ENCODE results near the gene MAPK6. TPM values are rescaled to one million over a fixed set of nuclear protein-coding genes. Genes with fewer than 3 reads are reported as not detected.
A peak's percentile ranks its signal among the peaks of the same experiment; 100 is the strongest.

MAPK6 gene
- total and polyA plus RNA-seq, 10 of the 15 experiments (the other 5 are each of a cell fraction or from before 2014, with no cell fraction given) = 20.6 to 100 (median 52.6) TPM

- intact Hi-C loops (cut with micrococcal nuclease; ENCODE audit: unreplicated experiment) (loop anchor here (1.0 to 5.0 kb wide), 6 partner anchors 24 to 240 kb away; no protein-coding TSS in a partner anchor), in situ Hi-C loops (cut with MboI) (no loop called here)
- H3K4me1 ChIP-seq (ENCODE audit: control insufficient read depth, insufficient read depth, low read length) = no peaks in the 10 kb centered on the region
- DNase-seq (ENCODE audit: low read depth, low spot score) = no peak
- peak overlapping the region; percentile 72 for H2AFZ ChIP-seq (ENCODE audit: control insufficient read depth, low read depth, low read length)
- no peaks in the 10 kb centered on the region for H4K20me1 ChIP-seq (ENCODE audit: control insufficient read depth, insufficient read depth)
- FAIRE-seq = no peak
- TF ChIP-seq CEBPZ (IDR thresholded peaks at IDR 0.05; ENCODE audit: low read depth, low read length) (no peak), NFXL1 (IDR thresholded peaks at IDR 0.05; ENCODE audit: borderline replicate concordance) (no peak)
- H3K4me2 ChIP-seq (ENCODE audit: control insufficient read depth, insufficient read depth) = no peak overlapping the region
- H3K9ac ChIP-seq (ENCODE audit: control insufficient read depth, insufficient read depth, low read length) = no peak overlapping the region
- POLR2A ChIA-PET = interaction anchor here (0.7 kb wide), 1 partner anchor 154 kb away, joined by 5 read pairs; no protein-coding TSS in a partner anchor
- SMC1A ChIA-PET (ENCODE audit: uncharacterized antibody, unreplicated experiment) = interaction anchor here (0.8 to 1.3 kb wide), 2 partner anchors 87 to 97 kb away, joined by 3 to 5 read pairs; no protein-coding TSS in a partner anchor
- RAD21 ChIA-PET (ENCODE audit: unreplicated experiment) = interaction anchor here (0.8 kb wide), 1 partner anchor 100 kb away, joined by 3 read pairs; no protein-coding TSS in a partner anchor
- peak overlapping the region; percentile 73; the same call in 1 of the 2 replicates for H3K27ac ChIP-seq (ENCODE audit: control insufficient read depth, insufficient read depth)
- CTCF ChIA-PET = interaction anchor here (1.3 to 5.2 kb wide), 3 partner anchors 96 to 244 kb away, joined by 4 to 25 read pairs (median 9); no protein-coding TSS in a partner anchor
- H3K27me3 ChIP-seq (replicated peaks in 1 of 2; ENCODE audit: control insufficient read depth in 2 of 2, insufficient read depth in 2 of 2, low read length in 1 of 2) = no peaks in the 10 kb centered on the region
- H3K79me2 ChIP-seq (ENCODE audit: control insufficient read depth, insufficient read depth, low read length) = no peaks in the 10 kb centered on the region
- BruUV-seq (replicated peaks) = no TSS peak
- H3K9me3 ChIP-seq (replicated peaks; ENCODE audit: control insufficient read depth, insufficient read depth, low read length) = no peaks in the 10 kb centered on the region
- H3K4me3 ChIP-seq = no peak overlapping the region
- no peak for ATAC-seq
- H3K36me3 ChIP-seq (ENCODE audit: control insufficient read depth in 2 of 2, insufficient read depth in 2 of 2, low read length in 1 of 2) = no peaks in the 10 kb centered on the region
Measured at GRCh38 chr15:51982770-51983103, 36.3 kb upstream of the MAPK6 start.

- H3K4me1 ChIP-seq (ENCODE audit: control insufficient read depth, insufficient read depth, low read length) = no peaks in the 10 kb centered on the region
- RAD21 ChIA-PET (ENCODE audit: unreplicated experiment) = no interaction called here
- CTCF ChIA-PET = no interaction called here
- H3K9ac ChIP-seq (ENCODE audit: control insufficient read depth, insufficient read depth, low read length) = no peak overlapping the region
- no peaks in the 10 kb centered on the region for H3K36me3 ChIP-seq (ENCODE audit: control insufficient read depth in 2 of 2, insufficient read depth in 2 of 2, low read length in 1 of 2)
- no peaks in the 10 kb centered on the region for H4K20me1 ChIP-seq (ENCODE audit: control insufficient read depth, insufficient read depth)
- H3K9me3 ChIP-seq (replicated peaks; ENCODE audit: control insufficient read depth, insufficient read depth, low read length) = no peaks in the 10 kb centered on the region
- ATAC-seq (no peak), FAIRE-seq (no peak), DNase-seq (ENCODE audit: low read depth, low spot score) (no peak)
- SMC1A ChIA-PET (ENCODE audit: uncharacterized antibody, unreplicated experiment) = no interaction called here
- H3K4me2 ChIP-seq (ENCODE audit: control insufficient read depth, insufficient read depth) = no peak overlapping the region
- H3K4me3 ChIP-seq = no peak overlapping the region
- POLR2A ChIA-PET = no interaction called here
- H3K27ac ChIP-seq (ENCODE audit: control insufficient read depth, insufficient read depth) = no peak overlapping the region
- BruUV-seq (replicated peaks) = no TSS peak
- in situ Hi-C loops (cut with MboI) (no loop called here), intact Hi-C loops (cut with micrococcal nuclease; ENCODE audit: unreplicated experiment) (no loop called here)
- no peaks in the 10 kb centered on the region for H3K79me2 ChIP-seq (ENCODE audit: control insufficient read depth, insufficient read depth, low read length)
- no peak overlapping the region for H2AFZ ChIP-seq (ENCODE audit: control insufficient read depth, low read depth, low read length)
- whole genome bisulfite sequencing (ENCODE audit: insufficient coverage, insufficient replicate concordance, low lambda C conversion rate, missing lambda C conversion rate) = 91% methylated on average over 4 of the region's 4 CpGs
- H3K27me3 ChIP-seq (replicated peaks in 1 of 2; ENCODE audit: control insufficient read depth in 2 of 2, insufficient read depth in 2 of 2, low read length in 1 of 2) = no peaks in the 10 kb centered on the region
- TF ChIP-seq CHD1 (IDR thresholded peaks at IDR 0.05; ENCODE audit: low read depth, low read length) (no peak), MLLT1 (IDR thresholded peaks at IDR 0.05) (no peak), ZBTB4 (CRISPR knock-in tag; IDR thresholded peaks at IDR 0.05) (no peak), NFXL1 (IDR thresholded peaks at IDR 0.05; ENCODE audit: borderline replicate concordance) (no peak), PBX3 (IDR thresholded peaks at IDR 0.05; ENCODE audit: insufficient replicate concordance, low read depth, low read length) (no peak), YBX1 (IDR thresholded peaks at IDR 0.05) (no peak)
Measured at GRCh38 chr15:51991141-51991540, 27.9 kb upstream of the MAPK6 start.

All from GM12878 (cell line).